Heart left ventricle (tissue), 13 donors: ENCODE results near the gene AIG1.

Source experiments
- CTCF ChIP-seq, 12 donors: fragments of 200-600 bp; sonication (generic) in 4 of 12; IDR thresholded peaks; one replicate each; pipeline versions ENCODE4 v1.5.0 to v1.8.0; 2018 to 2022; ENCODE audit warnings: antibody characterized with exemption in 12 of 12, mild to moderate bottlenecking in 5 of 12
- POLR2A ChIP-seq, 2 donors: fragments of 450-650 bp; IDR thresholded peaks; one replicate each; pipeline ENCODE4 v1.6.1; 2017; ENCODE audit warnings: antibody characterized with exemption in 2 of 2, mild to moderate bottlenecking in 2 of 2, moderate library complexity in 2 of 2
- donor health status: ischemic (EF 13 %, LVEDD 7.1; RV severe dilation, severe dysfunction).
- donor health status: DM: no; HTN: yes; CAD: no.
- donor health status: DM: no; HTN: no; CAD: no.
- donor health status: ischemic (EF 25% LVEDD 6.9; RV normal size, moderate dysfunction).
- donor health status: ischemic (EF 25% LVEDD 5.7; RV mildly dilated, moderate dysfunction).
- donor health status: ischemic (EF 35%, LVEDD 5.7; RV mildly dilated, moderate dysfunction).
- donor health status: nonischemic (EF 11% LVEDD 7.7; RV severe dilation, severe dysfunction).
- donor health status: DM: yes; HTN: yes; CAD: no.
- donor health status: PGD.
- donor health status: ischemic (EF 29% LVEDD 5.4; RV normal size, mild dysfunction).
- donor health status: nonischemic (EF 23%, LVEDD 6.1; RV moderate dilation, normal function).

DNA sequence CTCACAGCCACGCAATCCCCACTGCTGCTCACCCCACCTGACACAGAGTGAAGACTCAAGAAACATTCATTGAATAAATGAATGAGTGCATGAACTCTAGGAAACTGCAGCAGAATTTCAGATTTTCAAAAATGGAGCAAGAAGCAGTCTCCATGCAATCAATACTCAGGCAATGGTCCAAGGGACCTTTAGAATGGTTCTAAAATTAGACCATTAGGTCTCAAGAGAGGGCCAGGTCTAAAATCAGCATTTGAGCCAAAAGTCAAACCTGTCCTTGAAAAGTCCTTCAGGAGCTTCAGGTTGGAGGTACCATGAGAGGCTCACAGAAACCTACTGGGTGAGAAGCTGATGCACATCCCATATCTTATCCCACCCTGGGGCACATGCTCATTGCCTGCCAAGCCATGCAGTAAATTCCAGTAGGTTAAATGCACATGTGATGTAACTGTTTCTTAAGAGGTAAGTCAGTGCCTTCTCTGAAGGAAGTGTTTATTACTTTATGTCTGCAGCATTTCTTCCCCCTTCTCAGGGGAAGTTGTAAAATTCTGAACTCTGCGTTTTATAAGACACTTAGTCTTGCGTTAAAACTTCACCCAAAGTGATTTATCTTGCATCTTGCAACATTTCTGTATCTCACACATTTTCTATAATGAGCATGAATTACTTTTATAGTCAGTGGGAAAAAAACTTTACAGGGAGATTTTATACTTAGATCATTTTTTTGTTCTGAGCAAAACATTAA is 263.2 kb downstream of the AIG1 start:
- TF ChIP-seq CTCF (IDR thresholded peaks at IDR 0.05): no peak
- no peak for TF ChIP-seq POLR2A (IDR thresholded peaks at IDR 0.05)
